Right lobe of liver (tissue), 4 donors: ENCODE data around the gene GPS2.

ENCODE experiments used
- POLR2A ChIP-seq: fragments of 450-650 bp; IDR thresholded peaks from one replicate; pipeline ENCODE4 v1.6.1; 2017; ENCODE audit warnings: antibody characterized with exemption, mild to moderate bottlenecking
- TF ChIP-seq, protein P1 (sequence below), 4 donors: fragments of 200-600 bp in 3 of 4; fragments of 450-650 bp in 1 of 4; IDR thresholded peaks; one replicate each; pipeline versions ENCODE4 v1.5.1 to v1.8.0; 2016 to 2022; ENCODE audit warnings: antibody characterized with exemption in 4 of 4, mild to moderate bottlenecking in 2 of 4
- donor health status: DM: no; HTN: no; CAD: no.
- donor health status: DM: no; HTN: no; CAD: no.
- donor health status: DM: no; HTN: yes; CAD: no.

DNA sequence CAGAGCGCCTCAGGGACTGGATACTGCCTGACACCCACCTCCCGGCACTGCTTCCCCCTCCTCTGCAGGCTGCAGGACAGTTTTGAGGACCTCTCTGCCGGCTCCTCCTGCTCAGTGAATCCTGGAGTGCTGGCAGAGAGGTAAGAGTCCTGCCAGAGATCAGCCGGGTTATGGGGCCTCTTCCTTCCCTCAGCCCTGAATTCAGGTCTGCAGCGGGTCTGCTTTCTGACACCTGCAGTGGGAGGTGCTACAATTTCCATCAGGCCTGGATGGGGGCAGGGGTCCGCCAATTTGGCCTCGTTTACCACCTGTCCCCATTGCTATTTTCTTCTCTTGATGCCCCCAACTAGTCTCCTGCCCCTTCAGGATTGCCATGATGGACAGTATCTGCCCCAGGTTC, 17.0 kb upstream of the GPS2 start:
- TF ChIP-seq, protein P1, sequence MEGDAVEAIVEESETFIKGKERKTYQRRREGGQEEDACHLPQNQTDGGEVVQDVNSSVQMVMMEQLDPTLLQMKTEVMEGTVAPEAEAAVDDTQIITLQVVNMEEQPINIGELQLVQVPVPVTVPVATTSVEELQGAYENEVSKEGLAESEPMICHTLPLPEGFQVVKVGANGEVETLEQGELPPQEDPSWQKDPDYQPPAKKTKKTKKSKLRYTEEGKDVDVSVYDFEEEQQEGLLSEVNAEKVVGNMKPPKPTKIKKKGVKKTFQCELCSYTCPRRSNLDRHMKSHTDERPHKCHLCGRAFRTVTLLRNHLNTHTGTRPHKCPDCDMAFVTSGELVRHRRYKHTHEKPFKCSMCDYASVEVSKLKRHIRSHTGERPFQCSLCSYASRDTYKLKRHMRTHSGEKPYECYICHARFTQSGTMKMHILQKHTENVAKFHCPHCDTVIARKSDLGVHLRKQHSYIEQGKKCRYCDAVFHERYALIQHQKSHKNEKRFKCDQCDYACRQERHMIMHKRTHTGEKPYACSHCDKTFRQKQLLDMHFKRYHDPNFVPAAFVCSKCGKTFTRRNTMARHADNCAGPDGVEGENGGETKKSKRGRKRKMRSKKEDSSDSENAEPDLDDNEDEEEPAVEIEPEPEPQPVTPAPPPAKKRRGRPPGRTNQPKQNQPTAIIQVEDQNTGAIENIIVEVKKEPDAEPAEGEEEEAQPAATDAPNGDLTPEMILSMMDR (IDR thresholded peaks at IDR 0.05): no peak
- TF ChIP-seq POLR2A: no peak
